ENCODE data around the gene MYH7.

GRCh38 chr14:23443881-23444280, 8.4 kb upstream of the MYH7 start:
- TF ChIP-seq POLR2AphosphoS5 (IDR thresholded peaks at IDR 0.05) (no peak), CTCF (IDR thresholded peaks at IDR 0.05; ENCODE audit: poor library complexity, severe bottlenecking) (no peak), MXI1 (conservative IDR thresholded peaks at IDR 0.05; ENCODE audit: poor library complexity, severe bottlenecking) (no peak), EP300 (conservative IDR thresholded peaks at IDR 0.05; ENCODE audit: poor library complexity, severe bottlenecking) (no peak), RAD21 (conservative IDR thresholded peaks at IDR 0.05) (no peak), EZH2 (IDR thresholded peaks at IDR 0.05; ENCODE audit: borderline replicate concordance, insufficient read depth, low read length, poor library complexity, severe bottlenecking) (no peak), REST (IDR thresholded peaks at IDR 0.05; ENCODE audit: borderline replicate concordance) (no peak), TAF1 (IDR thresholded peaks at IDR 0.05; ENCODE audit: low read depth) (no peak), SMC3 (conservative IDR thresholded peaks at IDR 0.05; ENCODE audit: poor library complexity) (no peak)

All from neural cell (in vitro differentiated cells).